Retinal pigment epithelial cell (primary cell): ENCODE measurements around the gene SLCO2A1.

Experiments used
- DNase-seq: peaks from one replicate; pipeline ENCODE4 v3.0.0-alpha.2; 2010; ENCODE audit warnings: low read depth
- H3K4me3 ChIP-seq: 2 replicates; pipeline ENCODE4 v1.5.1; 2011; ENCODE audit warnings: mild to moderate bottlenecking, low read length, control low read depth, moderate library complexity
- CTCF ChIP-seq: conservative IDR thresholded peaks from 2 replicates; pipeline ENCODE4 v1.5.1; 2011; ENCODE audit warnings: low read depth, low read length, control low read depth, inconsistent platforms

Gene SLCO2A1

GRCh38 chr3:133893683-133894352, 135.9 kb downstream of the SLCO2A1 start:
- H3K4me3 ChIP-seq = no peak overlapping the region
- no peak for DNase-seq

GRCh38 chr3:133892541-133893231, 137.0 kb downstream of the SLCO2A1 start:
- H3K4me3 ChIP-seq = no peak overlapping the region
- TF ChIP-seq CTCF = no peak
- no peak for DNase-seq

More at GRCh38 chr3:133893683-133894352, 135.9 kb downstream of the SLCO2A1 start:
- TF ChIP-seq CTCF = no peak

GRCh38 chr3:133891662-133892378, 137.9 kb downstream of the SLCO2A1 start:
- no peak for TF ChIP-seq CTCF
- DNase-seq = no peak
- no peak overlapping the region for H3K4me3 ChIP-seq

- TF ChIP-seq CTCF = no peak
- no peak overlapping the region for H3K4me3 ChIP-seq
- no peak for DNase-seq
Measured at GRCh38 chr3:133890972-133891644, 138.6 kb downstream of the SLCO2A1 start.

GRCh38 chr3:133890037-133890436, 139.7 kb downstream of the SLCO2A1 start:
- TF ChIP-seq CTCF = no peak
- no peak for DNase-seq

GRCh38 chr3:133888726-133889340, 140.9 kb downstream of the SLCO2A1 start:
- TF ChIP-seq CTCF = no peak
- no peak overlapping the region for H3K4me3 ChIP-seq
- DNase-seq = no peak

More at GRCh38 chr3:133890037-133890436, 139.7 kb downstream of the SLCO2A1 start:
- no peak overlapping the region for H3K4me3 ChIP-seq
